Measurements from ENCODE around the gene COL19A1.

The COL19A1 gene

GRCh38 chr6:69980624-69981023, 114.3 kb downstream of the COL19A1 start:
- H3K4me2 ChIP-seq (ENCODE audit: low read length) = no peak overlapping the region
- H3K27ac ChIP-seq (ENCODE audit: low read length) = no peak overlapping the region
- H3K9ac ChIP-seq (ENCODE audit: low read length) = no peak overlapping the region
- no peaks in the 10 kb centered on the region for H3K79me2 ChIP-seq (ENCODE audit: low read length)
- H3K4me1 ChIP-seq (ENCODE audit: low read length) = peaks cover 11% of the 10 kb centered on the region
- H4K20me1 ChIP-seq (ENCODE audit: insufficient read depth, low read length) = no peaks in the 10 kb centered on the region
- no peak for TF ChIP-seq EZH2phosphoT487 (IDR thresholded peaks at IDR 0.05; ENCODE audit: low read depth)
- TF ChIP-seq, protein P1, sequence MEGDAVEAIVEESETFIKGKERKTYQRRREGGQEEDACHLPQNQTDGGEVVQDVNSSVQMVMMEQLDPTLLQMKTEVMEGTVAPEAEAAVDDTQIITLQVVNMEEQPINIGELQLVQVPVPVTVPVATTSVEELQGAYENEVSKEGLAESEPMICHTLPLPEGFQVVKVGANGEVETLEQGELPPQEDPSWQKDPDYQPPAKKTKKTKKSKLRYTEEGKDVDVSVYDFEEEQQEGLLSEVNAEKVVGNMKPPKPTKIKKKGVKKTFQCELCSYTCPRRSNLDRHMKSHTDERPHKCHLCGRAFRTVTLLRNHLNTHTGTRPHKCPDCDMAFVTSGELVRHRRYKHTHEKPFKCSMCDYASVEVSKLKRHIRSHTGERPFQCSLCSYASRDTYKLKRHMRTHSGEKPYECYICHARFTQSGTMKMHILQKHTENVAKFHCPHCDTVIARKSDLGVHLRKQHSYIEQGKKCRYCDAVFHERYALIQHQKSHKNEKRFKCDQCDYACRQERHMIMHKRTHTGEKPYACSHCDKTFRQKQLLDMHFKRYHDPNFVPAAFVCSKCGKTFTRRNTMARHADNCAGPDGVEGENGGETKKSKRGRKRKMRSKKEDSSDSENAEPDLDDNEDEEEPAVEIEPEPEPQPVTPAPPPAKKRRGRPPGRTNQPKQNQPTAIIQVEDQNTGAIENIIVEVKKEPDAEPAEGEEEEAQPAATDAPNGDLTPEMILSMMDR (IDR thresholded peaks at IDR 0.05; ENCODE audit: low read depth, low read length) = peak; percentile 14; the same call in 1 of the 2 replicates
- no peaks in the 10 kb centered on the region for H3K9me3 ChIP-seq (ENCODE audit: insufficient read depth, low read length)
- no peaks in the 10 kb centered on the region for H3K27me3 ChIP-seq (ENCODE audit: low read depth, low read length)
- no peaks in the 10 kb centered on the region for H3K36me3 ChIP-seq (replicated peaks; ENCODE audit: low read depth, low read length)
- no peak overlapping the region for H2AFZ ChIP-seq (ENCODE audit: low read depth, low read length)
- no peak overlapping the region for H3K4me3 ChIP-seq (ENCODE audit: low read length)

DNA sequence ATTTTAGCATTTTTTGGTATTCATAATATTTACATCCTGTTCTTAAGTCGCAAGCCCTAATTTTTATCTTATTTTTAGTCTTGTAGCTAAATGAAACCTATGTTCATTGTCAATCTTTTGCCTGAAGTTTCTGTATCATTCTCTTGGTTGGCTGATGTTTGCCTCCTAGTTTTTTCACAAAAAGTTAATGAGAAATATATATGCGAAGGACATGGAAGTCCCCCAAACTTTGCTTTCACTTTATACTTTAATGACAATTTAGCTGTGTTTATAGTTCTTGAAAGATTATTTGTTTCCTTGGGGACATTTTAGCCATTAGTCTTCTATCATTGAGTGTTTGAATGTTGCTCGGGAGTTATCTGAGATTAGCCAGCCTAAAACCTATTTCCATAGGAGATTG, 118.2 kb downstream of the COL19A1 start:
- no peak overlapping the region for H3K27ac ChIP-seq (ENCODE audit: low read length)
- H3K9ac ChIP-seq (ENCODE audit: low read length) = no peak overlapping the region
- H3K27me3 ChIP-seq (ENCODE audit: low read depth, low read length) = no peaks in the 10 kb centered on the region

GRCh38 chr6:69985180-69985579, 118.8 kb downstream of the COL19A1 start:
- no peaks in the 10 kb centered on the region for H3K36me3 ChIP-seq (replicated peaks; ENCODE audit: low read depth, low read length)
- no peaks in the 10 kb centered on the region for H3K27me3 ChIP-seq (ENCODE audit: low read depth, low read length)
- H3K4me1 ChIP-seq (ENCODE audit: low read length) = peaks cover 26% of the 10 kb centered on the region
- H3K4me3 ChIP-seq (ENCODE audit: low read length) = no peak overlapping the region
- no peaks in the 10 kb centered on the region for H4K20me1 ChIP-seq (ENCODE audit: insufficient read depth, low read length)
- no peak overlapping the region for H3K4me2 ChIP-seq (ENCODE audit: low read length)
- no peak overlapping the region for H3K27ac ChIP-seq (ENCODE audit: low read length)
- H3K9me3 ChIP-seq (ENCODE audit: insufficient read depth, low read length) = no peaks in the 10 kb centered on the region
- no peaks in the 10 kb centered on the region for H3K79me2 ChIP-seq (ENCODE audit: low read length)
- TF ChIP-seq, protein P1 (IDR thresholded peaks at IDR 0.05; ENCODE audit: low read depth, low read length) = peak; percentile 40
- no peak for TF ChIP-seq EZH2phosphoT487 (IDR thresholded peaks at IDR 0.05; ENCODE audit: low read depth)
- H2AFZ ChIP-seq (ENCODE audit: low read depth, low read length) = no peak overlapping the region
- H3K9ac ChIP-seq (ENCODE audit: low read length) = no peak overlapping the region

More for the DNA sequence above, 118.2 kb downstream of the COL19A1 start:
- Histone ChIP-seq H3K4me3 (ENCODE audit: low read length) (no peak overlapping the region), H4K20me1 (ENCODE audit: insufficient read depth, low read length) (no peaks in the 10 kb centered on the region), H3K4me2 (ENCODE audit: low read length) (no peak overlapping the region), H3K36me3 (replicated peaks; ENCODE audit: low read depth, low read length) (no peaks in the 10 kb centered on the region), H3K9me3 (ENCODE audit: insufficient read depth, low read length) (no peaks in the 10 kb centered on the region), H2AFZ (ENCODE audit: low read depth, low read length) (no peak overlapping the region), H3K79me2 (ENCODE audit: low read length) (no peaks in the 10 kb centered on the region), H3K4me1 (ENCODE audit: low read length) (peaks cover 26% of the 10 kb centered on the region)
- TF ChIP-seq EZH2phosphoT487 (IDR thresholded peaks at IDR 0.05; ENCODE audit: low read depth) = no peak
- TF ChIP-seq, protein P1 (IDR thresholded peaks at IDR 0.05; ENCODE audit: low read depth, low read length) = no peak

DNA sequence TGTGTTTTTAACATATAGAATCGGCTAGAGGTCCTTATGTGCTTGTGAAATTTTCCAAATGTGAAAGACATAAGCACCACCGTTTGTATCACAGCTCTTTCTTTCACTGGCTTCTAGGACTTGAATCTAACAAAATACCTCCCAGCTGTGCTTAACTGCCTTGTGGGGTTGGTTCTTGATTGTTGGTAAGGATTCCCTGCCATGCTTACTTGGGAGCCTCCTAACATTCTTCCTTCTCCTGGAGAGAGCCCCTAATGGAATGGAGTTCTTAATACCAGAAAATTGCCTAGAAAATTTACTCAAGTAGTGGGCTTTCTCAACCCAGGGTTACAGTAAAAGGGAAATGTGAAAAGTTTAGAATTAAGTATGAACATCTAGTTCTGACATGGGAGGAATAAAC, 121.2 kb downstream of the COL19A1 start:
- Histone ChIP-seq H3K27me3 (ENCODE audit: low read depth, low read length) (no peaks in the 10 kb centered on the region), H3K4me1 (ENCODE audit: low read length) (peaks cover 26% of the 10 kb centered on the region), H3K36me3 (replicated peaks; ENCODE audit: low read depth, low read length) (no peaks in the 10 kb centered on the region), H3K4me2 (ENCODE audit: low read length) (no peak overlapping the region), H3K9ac (ENCODE audit: low read length) (no peak overlapping the region), H4K20me1 (ENCODE audit: insufficient read depth, low read length) (no peaks in the 10 kb centered on the region), H2AFZ (ENCODE audit: low read depth, low read length) (no peak overlapping the region), H3K79me2 (ENCODE audit: low read length) (no peaks in the 10 kb centered on the region), H3K4me3 (ENCODE audit: low read length) (no peak overlapping the region), H3K9me3 (ENCODE audit: insufficient read depth, low read length) (no peaks in the 10 kb centered on the region), H3K27ac (ENCODE audit: low read length) (no peak overlapping the region)
- TF ChIP-seq EZH2phosphoT487 (IDR thresholded peaks at IDR 0.05; ENCODE audit: low read depth) = no peak
- TF ChIP-seq, protein P1 (IDR thresholded peaks at IDR 0.05; ENCODE audit: low read depth, low read length) = no peak

Measured in OCI-LY3 (cell line).